IMR-90 (cell line): ENCODE results near the gene DND1. TPM values are rescaled to one million over a fixed set of nuclear protein-coding genes. Genes with fewer than 3 reads are reported as not detected.

Source experiments
- ATAC-seq: fragments of 200-7000 bp; cut with Tn5 transposase; 2 replicates; pipeline ENCODE4 v1.9.1; 2020; ENCODE audit warnings: low read depth, mild to moderate bottlenecking, moderate library complexity
- BruUV-seq: library from RNA; stranded (reverse); fragments of 400-500 nt; replicated peaks from 2 replicates; lab custom pipeline; 2021; lab: Mats Ljungman, UMichigan
- CTCF ChIA-PET: fragments of 300-600 bp; formaldehyde crosslinking; extraction: SDS; loops from one replicate; lab custom pipeline; 2021; ENCODE audit warnings: antibody characterized with exemption; lab: Yijun Ruan, JAX
- POLR2A ChIA-PET: fragments of 300-600 bp; sonication (Branson Sonifier 250); formaldehyde crosslinking; loops from one replicate; lab custom pipeline; 2022; ENCODE audit warnings: antibody characterized with exemption; ENCODE audit not compliant: unreplicated experiment; lab: Charles Lee
- DNase-seq: peaks from one replicate; pipeline ENCODE4 v3.0.0; 2013
- H2AFZ ChIP-seq: replicated peaks from 2 replicates; pipeline ENCODE3; 2013; ENCODE audit warnings: low read length, mild to moderate bottlenecking; ENCODE audit not compliant: poor library complexity
- H2AK5ac ChIP-seq: 2 replicates; pipeline ENCODE4 v1.6.1; 2013; ENCODE audit warnings: low read depth, low read length, inconsistent platforms
- H2AK9ac ChIP-seq: replicated peaks from 2 replicates; pipeline ENCODE3; 2013; ENCODE audit warnings: mild to moderate bottlenecking, low read depth, low read length, moderate library complexity; ENCODE audit not compliant: poor library complexity
- H2BK120ac ChIP-seq: 2 replicates; pipeline ENCODE4 v1.6.1; 2013; ENCODE audit warnings: low read depth, low read length, inconsistent platforms
- H2BK15ac ChIP-seq: 3 replicates; pipeline ENCODE4 v1.6.1; 2013; ENCODE audit warnings: low read depth, low read length, inconsistent platforms
- H2BK20ac ChIP-seq: 2 replicates; pipeline ENCODE4 v1.6.1; 2013; ENCODE audit warnings: low read depth, mild to moderate bottlenecking, inconsistent platforms, low read length, moderate library complexity
- H2BK5ac ChIP-seq: 2 replicates; pipeline ENCODE4 v1.6.1; 2013; ENCODE audit warnings: mild to moderate bottlenecking, low read depth, low read length, inconsistent platforms; ENCODE audit not compliant: poor library complexity, severe bottlenecking
- H3K14ac ChIP-seq: replicated peaks from 2 replicates; pipeline ENCODE4 v1.6.1; 2013; ENCODE audit warnings: low read depth, low read length, inconsistent platforms
- H3K18ac ChIP-seq: 2 replicates; pipeline ENCODE4 v1.6.1; 2013; ENCODE audit warnings: low read depth, low read length, control low read depth
- H3K23ac ChIP-seq: 2 replicates; pipeline ENCODE4 v1.6.1; 2013; ENCODE audit warnings: low read depth, low read length, inconsistent platforms
- H3K27ac ChIP-seq: 2 replicates; pipeline ENCODE4 v1.5.1; 2013; ENCODE audit warnings: mild to moderate bottlenecking, control low read depth, low read length; ENCODE audit not compliant: insufficient read depth
- H3K27me3 ChIP-seq: 2 replicates; pipeline ENCODE4 v1.6.1; 2013; ENCODE audit warnings: low read length; ENCODE audit not compliant: control insufficient read depth, insufficient read depth
- H3K36me3 ChIP-seq: 2 replicates; pipeline ENCODE4 v1.6.1; 2013; ENCODE audit warnings: low read length, mixed read lengths; ENCODE audit not compliant: control insufficient read depth, insufficient read depth
- H3K4ac ChIP-seq: 2 replicates; pipeline ENCODE4 v1.6.1; 2013; ENCODE audit warnings: low read depth, low read length, inconsistent platforms
- H3K4me1 ChIP-seq: 2 replicates; pipeline ENCODE4 v1.6.1; 2013; ENCODE audit warnings: low read length, mixed read lengths; ENCODE audit not compliant: control insufficient read depth, insufficient read depth
- H3K4me2 ChIP-seq: 2 replicates; pipeline ENCODE4 v1.6.1; 2013; ENCODE audit warnings: low read depth, mild to moderate bottlenecking, control low read depth, low read length, moderate library complexity
- H3K4me3 ChIP-seq: 2 replicates; pipeline ENCODE4 v1.5.1; 2013; ENCODE audit warnings: low read depth, mild to moderate bottlenecking, control low read depth, low read length, moderate library complexity; ENCODE audit not compliant: insufficient read depth
- H3K56ac ChIP-seq: 2 replicates; pipeline ENCODE4 v1.6.1; 2013; ENCODE audit warnings: low read length, inconsistent platforms; ENCODE audit not compliant: insufficient read depth; ENCODE audit errors: extremely low read depth
- H3K79me1 ChIP-seq, 2 experiments: 2 replicates each; pipeline ENCODE4 v1.6.1; 2013; ENCODE audit warnings: low read length in 2 of 2, inconsistent platforms in 1 of 2, low read depth in 1 of 2
- H3K9ac ChIP-seq: 2 replicates; pipeline ENCODE4 v1.6.1; 2013; ENCODE audit warnings: low read depth, low read length, control low read depth
- H3K9me1 ChIP-seq: 2 replicates; pipeline ENCODE4 v1.6.1; 2013; ENCODE audit warnings: low read length, inconsistent platforms; ENCODE audit not compliant: insufficient read depth
- H3K9me3 ChIP-seq: 2 replicates; pipeline ENCODE4 v1.6.1; 2013; ENCODE audit warnings: low read length; ENCODE audit not compliant: control insufficient read depth, insufficient read depth
- H4K20me1 ChIP-seq: 2 replicates; pipeline ENCODE4 v1.6.1; 2013; ENCODE audit warnings: low read length, inconsistent platforms; ENCODE audit not compliant: insufficient read depth
- H4K5ac ChIP-seq: 2 replicates; pipeline ENCODE4 v1.6.1; 2013; ENCODE audit warnings: mild to moderate bottlenecking, low read depth, low read length, control low read depth
- H4K8ac ChIP-seq, 2 experiments: 2 replicates each; pipeline ENCODE4 v1.6.1; 2013; ENCODE audit warnings: low read depth in 2 of 2, low read length in 2 of 2, control low read depth in 1 of 2, inconsistent platforms in 1 of 2
- H4K91ac ChIP-seq: 2 replicates; pipeline ENCODE4 v1.6.1; 2013; ENCODE audit warnings: low read depth, low read length, inconsistent platforms; ENCODE audit not compliant: insufficient read depth
- BHLHE40 ChIP-seq: fragments of 150-350 bp; IDR thresholded peaks from 2 replicates; pipeline ENCODE4 v1.6.1; 2016; ENCODE audit warnings: mild to moderate bottlenecking, low read depth, low read length
- POLR2A ChIP-seq: IDR thresholded peaks from 2 replicates; pipeline ENCODE4 v1.6.1; 2012; ENCODE audit warnings: mild to moderate bottlenecking, low read depth, low read length
- RAD21 ChIP-seq: IDR thresholded peaks from 2 replicates; pipeline ENCODE4 v1.6.1; 2012; ENCODE audit warnings: low read length, improper control_type of control experiment
- RCOR1 ChIP-seq: IDR thresholded peaks from 2 replicates; pipeline ENCODE4 v1.6.1; 2012; ENCODE audit warnings: mild to moderate bottlenecking, low read length, improper control_type of control experiment; ENCODE audit not compliant: insufficient replicate concordance
- SMC3 ChIP-seq: fragments of 150-350 bp; IDR thresholded peaks from 2 replicates; pipeline ENCODE4 v1.6.1; 2016; ENCODE audit warnings: low read depth, mild to moderate bottlenecking, antibody characterized with exemption, low read length, moderate library complexity
- WGBS, 2 experiments: methylation state at CpG; one replicate each; pipeline versions ENCODE4 v1.1.5 to v1.1.7; 2013; ENCODE audit warnings: missing lambda C conversion rate in 2 of 2; ENCODE audit not compliant: insufficient read length in 1 of 2; ENCODE audit errors: extremely low coverage in 2 of 2; 5-methylcytosine and 5-hydroxymethylcytosine counted together
- dilution Hi-C: fragments of 300-500 bp; cut with HindIII; formaldehyde crosslinking; loops from one replicate; pipeline ENCODE4 v1.14.3; 2018; ENCODE audit warnings: low sequenced_read_pairs; ENCODE audit not compliant: unreplicated experiment
- in situ Hi-C: fragments of 300-500 bp; cut with MboI; formaldehyde crosslinking; loops from 3 replicates; pipeline ENCODE4 v1.14.3; 2019; ENCODE audit warnings: low sequenced_read_pairs, inconsistent platforms, mixed read lengths
- intact Hi-C: fragments of 100-400 bp; cut with micrococcal nuclease; formaldehyde crosslinking; loops from 2 replicates; pipeline ENCODE4 v1.10.0; 2022
- polyA plus RNA-seq, 3 experiments: library from polyadenylated mRNA; depleted of rRNA; stranded (reverse); fragments of >200 nt; gene quantifications; 2 replicates each; pipeline ENCODE4 v1.2.3, GENCODE V29; 2012; ENCODE audit warnings: low replicate concordance in 1 of 3
- total RNA-seq: library from RNA; depleted of rRNA; stranded (reverse); fragments of >200 nt; gene quantifications from 2 replicates; pipeline ENCODE4 v1.2.3, GENCODE V29; 2012
- TF ChIP-seq, protein P1 (sequence below): fragments of 150-350 bp; IDR thresholded peaks from 2 replicates; pipeline ENCODE4 v1.6.1; 2017; ENCODE audit warnings: mild to moderate bottlenecking, antibody characterized with exemption, low read length, low read depth

The DND1 gene
- total and polyA plus RNA-seq, 2 of the 4 experiments (the other 2 are of a cell fraction): under 0.01 to 0.67 TPM

DNA sequence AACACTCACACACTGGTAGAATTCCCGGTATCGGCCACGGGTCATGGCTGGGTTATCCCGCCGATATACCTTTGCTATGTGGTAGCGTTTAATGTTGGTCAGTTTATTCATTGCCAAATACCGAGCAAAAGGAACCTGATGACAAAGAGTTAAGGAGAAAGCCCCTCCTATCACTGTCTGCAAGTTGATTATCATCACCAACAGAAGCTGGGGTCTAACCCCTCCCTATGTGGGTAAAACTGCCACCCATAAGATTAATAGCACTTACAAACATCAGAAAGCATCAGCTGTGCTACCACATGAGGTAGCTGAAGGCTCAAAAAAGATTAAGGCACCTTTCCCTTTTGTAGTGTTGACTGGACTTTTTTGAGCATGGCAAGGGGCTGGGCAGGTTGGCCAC lies 5.6 kb upstream of the DND1 start:
- Histone ChIP-seq H3K4me1 (no peaks in the 10 kb centered on the region), H3K56ac (no peak overlapping the region), H3K36me3 (peaks cover 53% of the 10 kb centered on the region), H4K91ac (no peak overlapping the region), H2AFZ (no peak overlapping the region), H3K18ac (no peak overlapping the region), H2BK120ac (no peak overlapping the region), H4K8ac (no peak overlapping the region), H3K4me3 (no peak overlapping the region), H3K14ac (no peak overlapping the region), H2AK9ac (no peak overlapping the region), H3K79me1 (no peaks in the 10 kb centered on the region; a peak in 3 of 4 replicates), H4K5ac (no peak overlapping the region), H4K20me1 (no peaks in the 10 kb centered on the region; the same call in 1 of the 2 replicates), H3K23ac (no peak overlapping the region), H2BK20ac (no peak overlapping the region), H2AK5ac (no peak overlapping the region), H3K27ac (no peak overlapping the region), H3K9ac (no peak overlapping the region), H3K9me3 (no peaks in the 10 kb centered on the region), H3K4ac (no peak overlapping the region), H3K27me3 (no peaks in the 10 kb centered on the region), H3K9me1 (no peaks in the 10 kb centered on the region), H3K4me2 (no peak overlapping the region), H2BK15ac (no peak overlapping the region), H2BK5ac (no peak overlapping the region)
- CTCF ChIA-PET: no interaction called here
- no peak for ATAC-seq
- intact Hi-C loops: no loop called here
- in situ Hi-C loops: loop anchor here (25.0 kb wide), 1 partner anchor 908 kb away; no protein-coding TSS in a partner anchor
- POLR2A ChIA-PET: no interaction called here
- TF ChIP-seq POLR2A: no peak
- TF ChIP-seq SMC3: no peak
- no peak for TF ChIP-seq RAD21
- TF ChIP-seq, protein P1, sequence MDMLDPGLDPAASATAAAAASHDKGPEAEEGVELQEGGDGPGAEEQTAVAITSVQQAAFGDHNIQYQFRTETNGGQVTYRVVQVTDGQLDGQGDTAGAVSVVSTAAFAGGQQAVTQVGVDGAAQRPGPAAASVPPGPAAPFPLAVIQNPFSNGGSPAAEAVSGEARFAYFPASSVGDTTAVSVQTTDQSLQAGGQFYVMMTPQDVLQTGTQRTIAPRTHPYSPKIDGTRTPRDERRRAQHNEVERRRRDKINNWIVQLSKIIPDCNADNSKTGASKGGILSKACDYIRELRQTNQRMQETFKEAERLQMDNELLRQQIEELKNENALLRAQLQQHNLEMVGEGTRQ: no peak
- TF ChIP-seq RCOR1: no peak
- no peak for TF ChIP-seq BHLHE40
- no TSS peak for BruUV-seq
- dilution Hi-C loops: no loop called here
- no peak for DNase-seq
- no CpG with 5 or more reads among the region's 7 CpGs for WGBS, 2 experiments
